Activated CD4-positive, CD25-positive, alpha-beta regulatory T cell treated with anti-CD3 and anti-CD28 coated beads, Interleukin-2, amount 50 U/mL, for 16 hours (primary cell): ENCODE measurements around the gene PEX1.
"Not testable (repeated sequence)": the region's sequence is repeated elsewhere in the genome, so short reads cannot be mapped to it uniquely, and the experiment has no call there.

Experiments
- DNase-seq: peaks from one replicate; pipeline ENCODE4 v3.0.0-alpha.2; 2020; ENCODE audit warnings: low read depth, low spot score

The PEX1 gene

DNA sequence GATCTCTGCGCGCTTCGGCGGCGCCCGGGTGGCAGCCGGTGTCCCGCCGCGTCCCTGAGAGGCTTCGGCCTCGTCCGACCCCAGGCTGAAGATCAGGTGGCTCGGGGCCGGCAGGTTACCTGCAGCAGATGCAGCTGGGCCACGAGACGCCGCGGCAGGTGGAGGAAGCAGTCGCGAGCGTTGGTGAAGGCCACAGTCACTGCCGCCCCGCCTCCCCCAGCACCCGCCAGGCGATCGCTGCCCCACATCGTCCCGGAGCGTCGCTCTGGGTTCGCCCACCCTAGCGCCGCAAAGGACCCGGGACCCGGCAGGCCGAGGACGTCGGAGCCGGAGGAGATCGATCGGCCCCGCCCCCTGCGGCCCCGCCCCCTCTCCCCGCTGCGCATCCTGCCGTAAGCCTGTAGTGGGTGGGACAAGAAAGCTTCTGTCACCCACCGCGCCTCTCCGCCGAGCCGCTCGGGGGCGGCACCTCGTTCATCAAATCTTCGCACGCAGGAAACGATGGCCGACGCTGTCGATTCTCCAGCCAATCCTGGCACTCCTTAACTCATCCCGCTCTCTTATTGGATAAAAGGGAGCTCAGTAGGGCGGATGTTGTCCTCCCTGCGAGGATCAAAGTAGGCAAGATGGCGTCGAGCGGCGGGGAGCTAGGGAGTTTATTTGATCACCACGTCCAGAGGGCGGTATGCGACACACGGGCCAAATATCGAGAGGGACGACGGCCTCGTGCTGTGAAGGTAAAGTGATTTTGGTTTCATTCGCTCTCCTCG, at the start of gene PEX1, which contains the start of gene RBM48:
Gene PEX1, minus strand, starts transcription at position 333 of the 770 bp plus-strand sequence. Its CDS starts 85 bp downstream, at position 248.
Gene RBM48, plus strand, starts transcription at position 608 of the 770 bp plus-strand sequence. Its CDS starts 19 bp downstream, at position 627.
- peak; percentile 92 for DNase-seq

- no peak for DNase-seq
Observed at GRCh38 chr7:92576296-92576695, 48.0 kb upstream of the PEX1 start.

GRCh38 chr7:92569137-92569536, 40.8 kb upstream of the PEX1 start:
- DNase-seq: no peak

DNA sequence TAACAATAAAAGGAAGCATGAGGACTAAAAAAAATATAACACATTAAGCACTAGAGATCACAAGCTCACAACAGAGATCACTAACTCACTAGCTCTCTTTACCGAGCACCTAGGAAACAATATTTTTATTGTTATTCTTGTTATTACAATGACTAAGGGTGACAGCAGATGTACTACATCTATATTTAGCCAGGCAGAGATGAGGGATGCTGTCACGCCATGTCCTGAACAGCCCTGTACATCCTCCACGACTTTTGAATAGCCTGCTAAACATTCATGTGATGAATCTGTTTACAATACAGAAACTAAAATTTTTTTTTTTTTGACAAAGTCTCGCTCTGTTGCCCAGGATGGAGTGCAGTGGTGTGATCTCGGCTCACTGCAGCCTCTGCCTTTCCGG, 39.1 kb upstream of the PEX1 start:
- no peak for DNase-seq

- DNase-seq: no peak
Observed at GRCh38 chr7:92563345-92563744, 35.0 kb upstream of the PEX1 start.

- no peak for DNase-seq
Observed at GRCh38 chr7:92560602-92561001, 32.3 kb upstream of the PEX1 start.

DNA sequence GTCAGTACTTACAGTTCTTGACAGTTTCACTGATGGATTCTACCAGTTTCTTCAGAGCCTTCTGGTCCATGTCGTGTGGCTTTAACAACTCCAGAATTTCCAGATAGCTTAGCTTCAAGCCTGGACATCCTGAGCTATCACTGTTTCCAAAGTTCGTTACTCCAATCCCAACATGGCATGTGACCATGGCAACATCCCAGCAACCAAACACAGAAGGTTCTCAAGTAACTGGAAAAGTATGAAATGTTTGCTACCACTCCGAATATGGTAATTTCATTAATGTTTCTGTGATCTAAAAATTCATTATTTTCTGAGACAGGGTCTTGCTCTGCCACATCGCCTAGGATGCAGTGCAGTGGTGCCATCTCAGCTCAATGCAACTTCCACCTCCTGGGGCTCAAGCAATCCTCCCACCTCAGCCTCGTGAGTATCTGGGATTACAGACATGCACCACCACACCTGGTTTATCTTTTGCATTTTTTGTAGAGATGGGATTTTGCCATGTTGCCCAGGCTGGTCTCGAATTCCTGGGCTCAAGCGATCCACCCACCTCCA, 29.6 kb upstream of the PEX1 start:
- DNase-seq: no peak

DNA sequence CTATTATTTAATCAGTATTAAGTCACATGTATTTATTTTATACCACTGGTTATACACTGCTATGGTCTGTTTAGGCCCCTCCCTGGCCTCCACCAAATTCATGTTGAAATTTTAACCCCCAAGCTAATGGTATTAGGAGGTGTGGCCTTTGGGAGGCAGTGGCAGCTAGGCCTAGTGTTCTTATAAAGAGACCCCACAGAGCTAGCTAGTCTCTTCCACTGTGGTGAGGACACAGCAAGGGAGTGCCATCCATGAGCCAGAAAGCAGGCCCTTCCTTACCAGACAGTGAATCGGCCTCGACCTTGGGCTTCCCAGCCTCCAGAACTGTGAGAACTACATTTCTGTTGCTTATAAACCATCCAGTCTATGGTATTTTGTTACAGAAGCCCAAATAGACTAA, 28.9 kb upstream of the PEX1 start:
- DNase-seq: no peak

GRCh38 chr7:92550194-92550593, 21.9 kb upstream of the PEX1 start:
- DNase-seq: no peak

- no peak for DNase-seq
Observed at GRCh38 chr7:92547579-92547978, 19.3 kb upstream of the PEX1 start.

- DNase-seq: no peak
Observed at GRCh38 chr7:92546856-92547497, 18.7 kb upstream of the PEX1 start.

DNA sequence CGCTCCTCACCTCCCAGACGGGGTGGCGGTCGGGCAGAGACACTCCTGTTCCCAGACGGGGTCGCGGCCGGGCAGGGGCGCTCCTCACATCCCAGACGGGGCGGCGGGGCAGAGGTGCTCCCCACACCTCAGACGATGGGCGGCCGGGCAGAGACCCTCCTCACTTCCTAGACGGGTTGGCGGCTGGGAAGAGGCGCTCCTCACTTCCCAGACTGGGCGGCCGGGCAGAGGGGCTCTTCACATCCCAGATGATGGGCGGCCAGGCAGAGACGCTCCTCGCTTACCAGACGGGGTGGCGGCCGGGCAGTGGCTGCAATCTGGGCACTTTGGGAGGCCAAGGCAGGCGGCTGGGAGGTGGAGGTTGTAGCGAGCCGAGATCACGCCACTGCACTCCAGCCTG, 16.8 kb upstream of the PEX1 start:
- DNase-seq: not testable (repeated sequence)

DNA sequence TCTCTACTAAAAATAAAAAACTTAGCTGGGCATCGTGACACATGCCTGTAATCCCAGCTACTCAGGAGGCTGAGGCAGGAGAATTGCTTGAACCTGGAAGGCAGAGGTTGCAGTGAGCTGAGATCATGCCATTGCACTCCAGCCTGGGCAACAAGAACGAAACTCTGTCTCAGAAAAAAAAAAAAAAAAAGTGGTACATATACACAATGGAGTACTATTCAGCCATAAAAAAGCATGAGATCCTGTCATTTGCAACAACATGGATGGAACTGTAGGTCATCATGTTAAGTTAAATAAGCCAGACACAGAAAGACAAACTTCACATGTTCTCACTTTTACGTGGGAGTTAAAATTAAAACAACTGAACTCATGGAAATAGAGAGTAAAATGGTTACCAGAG, 15.2 kb upstream of the PEX1 start:
- not testable (repeated sequence) for DNase-seq

- no peak for DNase-seq
Observed at GRCh38 chr7:92534572-92534971, 6.3 kb upstream of the PEX1 start.

GRCh38 chr7:92528958-92529264, 591 bp upstream of the PEX1 start:
- no peak for DNase-seq

- DNase-seq: peak; percentile 32
Observed at GRCh38 chr7:92527300-92528187, 776 bp downstream of the PEX1 start.

GRCh38 chr7:92523110-92523509, 5.2 kb downstream of the PEX1 start:
- DNase-seq: no peak

DNA sequence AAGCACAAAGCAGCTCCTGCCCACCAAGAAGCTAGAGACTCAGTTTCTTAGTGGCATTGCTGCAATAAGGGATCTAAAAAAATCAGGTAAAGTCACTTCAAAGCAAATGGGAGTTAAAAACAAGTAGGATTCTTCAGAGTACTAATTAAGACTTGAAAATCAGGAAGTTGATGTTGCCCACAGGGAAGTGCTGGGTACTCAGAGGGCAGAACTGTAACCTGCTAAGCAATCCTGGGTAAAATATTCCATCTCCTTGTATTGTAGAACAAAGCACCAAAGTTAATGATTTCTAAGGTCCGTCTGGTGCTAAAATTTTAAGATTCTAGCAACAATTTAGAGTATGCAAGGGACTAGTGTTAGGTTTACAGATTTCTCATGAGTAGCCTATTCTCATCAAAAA, 8.3 kb downstream of the PEX1 start:
- no peak for DNase-seq

- no peak for DNase-seq
Observed at GRCh38 chr7:92517631-92518030, 10.7 kb downstream of the PEX1 start.

- DNase-seq: no peak
Observed at GRCh38 chr7:92513167-92513902, 15.0 kb downstream of the PEX1 start.

- no peak for DNase-seq
Observed at GRCh38 chr7:92508946-92509345, 19.4 kb downstream of the PEX1 start.
